Measurements from ENCODE around the gene GNA12. TPM values are rescaled to one million over a fixed set of nuclear protein-coding genes. Genes with fewer than 3 reads are reported as not detected.

The GNA12 gene
- total RNA-seq, 4 donors from 2014 or later: 11.0 to 68.5 (median 20.4) TPM

DNA sequence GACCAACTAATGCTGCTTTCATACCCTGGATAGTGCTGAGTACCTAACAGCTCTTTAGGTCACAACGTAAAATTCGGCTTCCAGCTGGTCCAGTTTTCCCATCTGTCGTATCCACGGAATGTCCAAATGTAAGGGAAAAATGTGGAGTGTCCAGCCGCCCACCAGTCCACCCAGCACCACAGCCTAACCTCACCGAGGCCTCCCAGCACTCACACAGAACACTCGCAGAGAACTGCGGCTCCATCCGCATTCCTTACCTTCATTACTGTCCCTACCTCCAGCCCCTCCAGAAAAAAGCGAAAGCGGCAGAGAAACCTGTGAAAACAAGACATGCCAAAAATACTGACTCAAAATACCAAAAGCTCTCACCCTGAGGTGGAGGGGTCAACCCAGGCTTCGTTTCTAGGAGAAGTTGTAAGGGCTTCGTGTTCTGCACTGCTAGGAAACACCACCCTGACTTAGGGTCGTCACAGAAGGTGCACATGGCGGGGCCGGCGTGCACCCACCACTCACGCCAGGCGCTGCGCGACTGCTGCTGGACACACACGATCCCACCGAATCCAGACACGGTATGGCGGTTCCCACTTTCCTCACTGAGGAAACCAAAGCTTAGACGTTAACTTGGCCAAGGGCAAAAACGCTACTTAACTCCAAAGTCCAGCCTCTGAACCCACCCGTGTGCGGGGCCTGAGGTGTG is 82.2 kb downstream of the GNA12 start:
- Histone ChIP-seq H3K4me1 (peaks cover 0 to 42% (median 13%) of the 10 kb centered on the region in 4 donors), H3K9me3 (no peaks in the 10 kb centered on the region), H3K36me3 (no peaks in the 10 kb centered on the region), H3K27ac (peak overlapping the region; percentile 38 to 84 (median 62)), H3K27me3 (no peaks in the 10 kb centered on the region), H3K4me3 (no peak overlapping the region)
- DNase-seq: no peak
- TF ChIP-seq POLR2A (IDR thresholded peaks at IDR 0.05): no peak
- TF ChIP-seq, protein P1, sequence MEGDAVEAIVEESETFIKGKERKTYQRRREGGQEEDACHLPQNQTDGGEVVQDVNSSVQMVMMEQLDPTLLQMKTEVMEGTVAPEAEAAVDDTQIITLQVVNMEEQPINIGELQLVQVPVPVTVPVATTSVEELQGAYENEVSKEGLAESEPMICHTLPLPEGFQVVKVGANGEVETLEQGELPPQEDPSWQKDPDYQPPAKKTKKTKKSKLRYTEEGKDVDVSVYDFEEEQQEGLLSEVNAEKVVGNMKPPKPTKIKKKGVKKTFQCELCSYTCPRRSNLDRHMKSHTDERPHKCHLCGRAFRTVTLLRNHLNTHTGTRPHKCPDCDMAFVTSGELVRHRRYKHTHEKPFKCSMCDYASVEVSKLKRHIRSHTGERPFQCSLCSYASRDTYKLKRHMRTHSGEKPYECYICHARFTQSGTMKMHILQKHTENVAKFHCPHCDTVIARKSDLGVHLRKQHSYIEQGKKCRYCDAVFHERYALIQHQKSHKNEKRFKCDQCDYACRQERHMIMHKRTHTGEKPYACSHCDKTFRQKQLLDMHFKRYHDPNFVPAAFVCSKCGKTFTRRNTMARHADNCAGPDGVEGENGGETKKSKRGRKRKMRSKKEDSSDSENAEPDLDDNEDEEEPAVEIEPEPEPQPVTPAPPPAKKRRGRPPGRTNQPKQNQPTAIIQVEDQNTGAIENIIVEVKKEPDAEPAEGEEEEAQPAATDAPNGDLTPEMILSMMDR (IDR thresholded peaks at IDR 0.05): no peak

DNA sequence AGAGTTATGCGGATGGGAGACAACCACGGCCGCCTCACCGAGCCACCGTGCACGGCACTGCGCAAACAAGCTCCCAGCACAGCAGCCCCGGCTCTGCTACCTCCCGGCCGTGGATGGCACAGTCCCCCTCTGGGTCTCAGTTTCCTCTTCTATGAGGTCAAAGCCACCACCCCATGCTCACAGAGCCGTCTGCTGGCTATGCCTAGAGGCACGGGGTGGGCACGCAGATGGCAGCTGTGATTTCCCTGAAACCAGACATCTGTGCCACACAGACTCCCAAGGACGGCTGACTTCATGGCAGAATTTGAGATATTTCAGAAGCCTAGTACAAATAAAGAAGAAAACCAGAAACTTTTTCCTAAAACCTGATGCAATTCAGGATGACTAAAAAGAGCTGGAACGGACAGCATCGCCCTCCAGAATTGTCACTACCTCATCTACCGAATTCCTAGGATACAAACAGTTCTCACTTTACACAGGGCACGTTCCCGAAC is 82.9 kb downstream of the GNA12 start:
- H3K4me3 ChIP-seq: no peak overlapping the region
- H3K36me3 ChIP-seq: no peaks in the 10 kb centered on the region
- TF ChIP-seq POLR2A (IDR thresholded peaks at IDR 0.05): no peak
- TF ChIP-seq, protein P1 (IDR thresholded peaks at IDR 0.05): no peak
- H3K27ac ChIP-seq: peak overlapping the region; percentile 38 to 95 (median 72)
- no peaks in the 10 kb centered on the region for H3K27me3 ChIP-seq
- no peak for DNase-seq
- no peaks in the 10 kb centered on the region for H3K9me3 ChIP-seq
- peaks cover 0 to 42% (median 13%) of the 10 kb centered on the region in 4 donors for H3K4me1 ChIP-seq

DNA sequence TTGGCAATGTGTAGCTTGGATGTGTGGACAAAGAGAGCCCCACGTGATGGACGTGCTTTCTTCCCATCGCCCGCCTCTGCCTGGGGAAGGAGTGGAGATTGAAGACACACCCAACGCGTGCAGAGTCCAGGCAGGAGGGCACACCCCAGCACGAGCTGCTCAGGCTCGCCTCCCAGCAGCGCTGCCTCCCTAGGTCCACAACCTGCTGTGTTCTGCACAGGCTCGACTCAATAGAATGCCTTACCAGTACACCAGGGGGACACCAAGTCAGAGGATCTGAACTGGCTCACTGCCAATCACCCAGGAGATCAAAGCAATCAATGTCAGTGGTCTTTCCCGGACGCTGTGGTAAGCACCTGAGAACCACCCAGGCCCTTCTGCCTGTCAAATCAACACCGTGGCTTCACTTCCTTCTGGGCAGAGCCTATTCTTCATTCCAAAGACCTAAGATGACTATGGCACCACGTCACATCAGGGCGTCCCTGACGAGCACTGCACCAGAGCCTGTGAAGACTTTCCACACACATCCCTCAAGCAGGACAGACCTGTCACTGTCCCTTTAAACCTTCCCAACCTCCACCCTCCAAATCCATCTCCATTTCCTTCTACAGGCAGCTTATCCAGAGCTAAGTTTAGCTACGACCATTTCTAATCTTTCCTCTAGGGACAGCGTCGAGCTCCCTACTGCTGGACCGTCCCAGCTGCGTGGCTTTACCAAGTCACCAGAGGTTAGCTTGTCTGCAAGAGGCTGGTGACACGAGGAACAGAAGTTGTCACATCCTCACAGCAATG is 83.8 kb downstream of the GNA12 start:
- H3K27me3 ChIP-seq: no peaks in the 10 kb centered on the region
- no peaks in the 10 kb centered on the region for H3K36me3 ChIP-seq
- H3K4me1 ChIP-seq: peaks cover 0 to 42% (median 13%) of the 10 kb centered on the region in 4 donors
- H3K4me3 ChIP-seq: peak overlapping the region in 2 of 4 donors; percentile 25 to 40
- no peaks in the 10 kb centered on the region for H3K9me3 ChIP-seq
- TF ChIP-seq, protein P1 (IDR thresholded peaks at IDR 0.05): peak in 3 of 6 experiments; percentile 65 to 69 (median 68)
- peak; percentile 4 to 32 for TF ChIP-seq POLR2A (IDR thresholded peaks at IDR 0.05)
- peak overlapping the region; percentile 38 to 95 (median 72) for H3K27ac ChIP-seq
- DNase-seq: peak in 2 of 3 donors; percentile 93

DNA sequence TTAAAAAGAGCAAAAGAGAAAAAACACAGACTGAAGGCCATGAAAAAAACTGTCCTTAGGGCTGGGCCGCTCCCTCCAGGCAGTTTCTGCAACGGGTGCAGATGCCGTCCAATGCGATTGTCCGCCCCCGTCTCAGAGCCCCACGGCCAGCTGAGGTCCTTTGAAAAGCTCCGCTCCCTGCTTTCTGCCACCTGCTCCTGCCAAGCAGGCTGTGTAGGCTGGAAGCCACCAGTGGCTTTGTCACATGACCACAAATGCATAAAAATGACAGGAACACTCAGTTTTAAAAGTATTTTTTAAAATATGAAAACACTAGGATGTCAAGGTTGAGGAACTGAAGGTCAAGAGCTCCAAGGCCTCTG is 84.4 kb downstream of the GNA12 start:
- Histone ChIP-seq H3K27me3 (no peaks in the 10 kb centered on the region), H3K4me1 (peaks cover 0 to 42% (median 13%) of the 10 kb centered on the region in 4 donors), H3K4me3 (no peak overlapping the region), H3K27ac (peak overlapping the region; percentile 38 to 95 (median 72)), H3K9me3 (no peaks in the 10 kb centered on the region), H3K36me3 (no peaks in the 10 kb centered on the region)
- TF ChIP-seq, protein P1 (IDR thresholded peaks at IDR 0.05): no peak
- TF ChIP-seq POLR2A (IDR thresholded peaks at IDR 0.05): no peak
- no peak for DNase-seq

DNA sequence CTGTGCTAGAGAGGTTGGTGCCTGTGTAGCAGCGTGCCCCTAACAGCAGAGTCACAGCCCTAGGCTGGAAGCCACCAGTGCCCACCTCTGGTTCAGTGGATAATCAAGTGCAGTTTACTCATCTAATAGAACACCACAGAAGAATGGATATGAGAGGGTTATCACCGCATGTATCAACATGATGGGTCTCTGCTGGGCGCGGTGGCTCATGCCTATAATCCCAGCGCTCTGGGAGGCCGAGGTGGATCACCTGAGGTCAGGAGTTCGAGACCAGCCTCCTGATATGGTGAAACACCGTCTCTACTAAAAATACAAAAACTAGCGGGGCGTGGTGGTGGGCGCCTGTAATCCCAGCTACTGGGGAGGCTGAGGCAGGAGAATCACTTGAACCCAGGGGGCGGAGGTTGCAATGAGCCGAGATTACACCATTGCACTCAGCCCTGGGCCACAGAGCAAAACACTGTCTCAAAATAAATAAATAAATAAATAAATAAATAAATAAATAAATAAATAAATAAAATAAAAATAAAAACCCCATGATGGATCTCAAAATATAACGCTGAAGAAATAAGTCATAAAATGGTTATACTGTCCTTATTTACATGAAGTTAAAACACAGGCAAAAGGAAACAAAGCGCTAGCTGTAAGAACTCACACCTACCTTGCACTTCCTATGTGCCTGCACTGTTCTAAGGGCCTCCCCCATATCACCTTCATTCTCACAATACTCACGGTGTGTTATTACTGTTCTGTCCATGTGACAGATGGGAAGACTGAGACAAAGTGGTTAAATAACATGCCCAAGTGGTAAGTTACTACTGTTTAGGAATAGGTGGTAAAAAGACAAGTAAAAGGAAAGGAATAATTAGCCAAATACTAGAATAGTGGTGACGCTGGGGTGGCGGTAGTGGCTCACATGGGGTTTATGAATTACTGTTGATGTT is 85.2 kb downstream of the GNA12 start:
- Histone ChIP-seq H3K4me1 (peaks cover 0 to 42% (median 13%) of the 10 kb centered on the region in 4 donors), H3K36me3 (no peaks in the 10 kb centered on the region), H3K27ac (peak overlapping the region; percentile 55 to 95 (median 75)), H3K9me3 (no peaks in the 10 kb centered on the region), H3K27me3 (no peaks in the 10 kb centered on the region), H3K4me3 (no peak overlapping the region)
- no peak for TF ChIP-seq POLR2A (IDR thresholded peaks at IDR 0.05)
- TF ChIP-seq, protein P1 (IDR thresholded peaks at IDR 0.05): no peak
- no peak for DNase-seq
